Ishikawa (cell line): ENCODE results near the gene MSTN.

Experiments used
- CEBPB ChIP-seq: IDR thresholded peaks from 2 replicates; pipeline ENCODE4 v1.6.1; 2012
- CREB1 ChIP-seq: IDR thresholded peaks from 2 replicates; pipeline ENCODE4 v1.6.1; 2012; ENCODE audit warnings: low read depth
- EGR1 ChIP-seq: IDR thresholded peaks from 2 replicates; pipeline ENCODE4 v1.6.1; 2012
- EP300 ChIP-seq: IDR thresholded peaks from 2 replicates; pipeline ENCODE4 v1.6.1; 2012; ENCODE audit warnings: borderline replicate concordance
- FOXM1 ChIP-seq: IDR thresholded peaks from 2 replicates; pipeline ENCODE4 v1.6.1; 2012; ENCODE audit warnings: low read depth, borderline replicate concordance
- NFIC ChIP-seq: IDR thresholded peaks from 2 replicates; pipeline ENCODE4 v1.6.1; 2012
- RAD21 ChIP-seq: IDR thresholded peaks from 2 replicates; pipeline ENCODE4 v1.6.1; 2012; ENCODE audit warnings: low read depth
- TAF1 ChIP-seq: IDR thresholded peaks from 2 replicates; pipeline ENCODE4 v1.6.1; 2012; ENCODE audit warnings: low read depth, mild to moderate bottlenecking
- TCF12 ChIP-seq: IDR thresholded peaks from 2 replicates; pipeline ENCODE4 v1.6.1; 2012; ENCODE audit warnings: low read depth
- TEAD4 ChIP-seq: IDR thresholded peaks from 2 replicates; pipeline ENCODE4 v1.6.1; 2012
- USF1 ChIP-seq: IDR thresholded peaks from 2 replicates; pipeline ENCODE4 v1.6.1; 2012
- YY1 ChIP-seq: IDR thresholded peaks from 2 replicates; pipeline ENCODE4 v1.6.1; 2012; ENCODE audit warnings: low read depth
- ZBTB7A ChIP-seq: IDR thresholded peaks from 2 replicates; pipeline ENCODE4 v1.6.1; 2012; ENCODE audit warnings: low read depth
- TF ChIP-seq, protein P1 (sequence below): IDR thresholded peaks from 2 replicates; pipeline ENCODE4 v1.6.1; 2012; ENCODE audit warnings: low read depth, mild to moderate bottlenecking
- TF ChIP-seq, protein P2 (sequence below): IDR thresholded peaks from 2 replicates; pipeline ENCODE4 v1.6.1; 2012

Gene MSTN

GRCh38 chr2:190060019-190060418, 2.5 kb downstream of the MSTN start:
- TF ChIP-seq RAD21, result no peak

DNA sequence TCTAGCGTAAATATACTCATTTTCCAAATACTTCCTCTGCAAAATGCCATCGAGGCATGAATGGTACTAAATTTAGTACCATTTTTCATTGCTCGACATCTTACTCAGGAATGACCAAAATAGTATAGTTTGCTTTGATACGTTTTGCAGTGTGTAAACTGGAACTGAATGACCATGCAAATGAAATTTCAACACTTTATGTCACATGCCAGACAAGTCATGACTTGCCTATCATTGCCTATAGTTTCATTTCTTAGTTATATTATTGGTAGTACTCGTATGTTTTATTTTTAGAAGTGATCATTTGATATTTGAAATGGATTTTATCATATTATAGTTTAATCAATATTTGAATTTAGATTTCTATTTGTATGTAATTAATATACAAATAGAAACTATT, 9.1 kb downstream of the MSTN start:
- TF ChIP-seq, protein P1, sequence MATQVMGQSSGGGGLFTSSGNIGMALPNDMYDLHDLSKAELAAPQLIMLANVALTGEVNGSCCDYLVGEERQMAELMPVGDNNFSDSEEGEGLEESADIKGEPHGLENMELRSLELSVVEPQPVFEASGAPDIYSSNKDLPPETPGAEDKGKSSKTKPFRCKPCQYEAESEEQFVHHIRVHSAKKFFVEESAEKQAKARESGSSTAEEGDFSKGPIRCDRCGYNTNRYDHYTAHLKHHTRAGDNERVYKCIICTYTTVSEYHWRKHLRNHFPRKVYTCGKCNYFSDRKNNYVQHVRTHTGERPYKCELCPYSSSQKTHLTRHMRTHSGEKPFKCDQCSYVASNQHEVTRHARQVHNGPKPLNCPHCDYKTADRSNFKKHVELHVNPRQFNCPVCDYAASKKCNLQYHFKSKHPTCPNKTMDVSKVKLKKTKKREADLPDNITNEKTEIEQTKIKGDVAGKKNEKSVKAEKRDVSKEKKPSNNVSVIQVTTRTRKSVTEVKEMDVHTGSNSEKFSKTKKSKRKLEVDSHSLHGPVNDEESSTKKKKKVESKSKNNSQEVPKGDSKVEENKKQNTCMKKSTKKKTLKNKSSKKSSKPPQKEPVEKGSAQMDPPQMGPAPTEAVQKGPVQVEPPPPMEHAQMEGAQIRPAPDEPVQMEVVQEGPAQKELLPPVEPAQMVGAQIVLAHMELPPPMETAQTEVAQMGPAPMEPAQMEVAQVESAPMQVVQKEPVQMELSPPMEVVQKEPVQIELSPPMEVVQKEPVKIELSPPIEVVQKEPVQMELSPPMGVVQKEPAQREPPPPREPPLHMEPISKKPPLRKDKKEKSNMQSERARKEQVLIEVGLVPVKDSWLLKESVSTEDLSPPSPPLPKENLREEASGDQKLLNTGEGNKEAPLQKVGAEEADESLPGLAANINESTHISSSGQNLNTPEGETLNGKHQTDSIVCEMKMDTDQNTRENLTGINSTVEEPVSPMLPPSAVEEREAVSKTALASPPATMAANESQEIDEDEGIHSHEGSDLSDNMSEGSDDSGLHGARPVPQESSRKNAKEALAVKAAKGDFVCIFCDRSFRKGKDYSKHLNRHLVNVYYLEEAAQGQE, result no peak
- TF ChIP-seq CEBPB, result no peak
- no peak for TF ChIP-seq CREB1
- no peak for TF ChIP-seq TEAD4
- TF ChIP-seq ZBTB7A, result no peak
- TF ChIP-seq TAF1, result no peak
- TF ChIP-seq EP300, result no peak
- no peak for TF ChIP-seq EGR1
- TF ChIP-seq, protein P2, sequence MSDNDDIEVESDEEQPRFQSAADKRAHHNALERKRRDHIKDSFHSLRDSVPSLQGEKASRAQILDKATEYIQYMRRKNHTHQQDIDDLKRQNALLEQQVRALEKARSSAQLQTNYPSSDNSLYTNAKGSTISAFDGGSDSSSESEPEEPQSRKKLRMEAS, result no peak
- no peak for TF ChIP-seq FOXM1
- no peak for TF ChIP-seq USF1
- no peak for TF ChIP-seq TCF12
- no peak for TF ChIP-seq NFIC
- no peak for TF ChIP-seq RAD21

GRCh38 chr2:190052307-190052706, 10.2 kb downstream of the MSTN start:
- TF ChIP-seq RAD21, result no peak
- TF ChIP-seq EGR1, result no peak

- TF ChIP-seq CREB1, result no peak
- TF ChIP-seq TCF12, result no peak
- TF ChIP-seq RAD21, result no peak
- no peak for TF ChIP-seq NFIC
- no peak for TF ChIP-seq EP300
- TF ChIP-seq EGR1, result no peak
- TF ChIP-seq FOXM1, result no peak
These were observed 11.3 kb downstream of the MSTN start for GRCh38 chr2:190051223-190051622.

GRCh38 chr2:190050001-190050400, 12.5 kb downstream of the MSTN start:
- no peak for TF ChIP-seq RAD21
- TF ChIP-seq ZBTB7A, result no peak
- no peak for TF ChIP-seq FOXM1
- TF ChIP-seq YY1, result no peak
- no peak for TF ChIP-seq USF1
- TF ChIP-seq, protein P1, result no peak
- TF ChIP-seq, protein P2, result no peak
- TF ChIP-seq CEBPB, result no peak
- TF ChIP-seq TEAD4, result no peak
- TF ChIP-seq CREB1, result no peak
- TF ChIP-seq TAF1, result no peak
- no peak for TF ChIP-seq TCF12
- no peak for TF ChIP-seq EGR1
- TF ChIP-seq NFIC, result no peak
- no peak for TF ChIP-seq EP300

DNA sequence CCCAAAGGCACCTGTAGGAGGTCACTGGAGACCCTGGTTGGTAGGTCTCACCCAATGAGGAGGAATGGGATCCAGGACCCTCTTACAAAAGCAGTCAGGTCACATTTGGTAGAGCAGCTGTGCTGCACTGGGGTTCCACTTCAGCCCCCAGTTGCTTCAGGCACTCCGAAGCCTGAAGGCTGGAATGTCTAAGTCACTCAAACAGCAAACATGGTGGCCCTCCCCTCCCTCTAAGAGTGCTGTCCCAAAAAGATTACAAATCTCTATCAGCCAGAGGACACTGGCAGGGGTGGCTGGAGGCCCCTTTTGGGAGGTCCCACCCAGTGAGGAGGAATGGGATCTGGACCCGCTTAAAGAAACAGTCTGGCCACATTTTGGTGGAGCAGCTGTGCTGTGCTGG, 17.7 kb downstream of the MSTN start:
- TF ChIP-seq YY1, result no peak
- no peak for TF ChIP-seq ZBTB7A
- TF ChIP-seq TAF1, result no peak
- TF ChIP-seq TEAD4, result no peak
- TF ChIP-seq, protein P1, result no peak
- no peak for TF ChIP-seq CEBPB
- TF ChIP-seq, protein P2, result no peak
- TF ChIP-seq NFIC, result no peak
- TF ChIP-seq USF1, result no peak
- no peak for TF ChIP-seq EP300
- no peak for TF ChIP-seq TCF12
- TF ChIP-seq EGR1, result no peak
- no peak for TF ChIP-seq CREB1
- TF ChIP-seq RAD21, result no peak
- TF ChIP-seq FOXM1, result no peak
